Measurements from ENCODE around the gene AP2A1.
A peak's percentile ranks its signal among the peaks of the same experiment; 100 is the strongest.

Gene AP2A1

GRCh38 chr19:49764341-49764740 lies 2.5 kb upstream of the AP2A1 start:
- peak overlapping the region; percentile 63 for H2BK12ac ChIP-seq (ENCODE audit: low read length)
- no peak overlapping the region for H2AK5ac ChIP-seq (ENCODE audit: low read length)
- H4K91ac ChIP-seq (ENCODE audit: low read depth, low read length), result no peak overlapping the region

GRCh38 chr19:49766007-49766929 lies 533 bp upstream of the AP2A1 start:
- Histone ChIP-seq H3K79me2 (ENCODE audit: control insufficient read depth, insufficient read depth, low read length, poor library complexity) (peaks cover 11% of the 10 kb centered on the region), H3K9me3 (ENCODE audit: insufficient read depth, low read depth, low read length) (peaks cover 2% of the 10 kb centered on the region), H4K8ac (ENCODE audit: low read depth, low read length) (peak overlapping the region; percentile 83), H2BK12ac (ENCODE audit: low read length) (no peak overlapping the region), H3K9ac (ENCODE audit: low read length) (no peak overlapping the region), H3K27me3 (ENCODE audit: insufficient read depth, low read length) (no peaks in the 10 kb centered on the region), H2AK5ac (ENCODE audit: low read length) (peak overlapping the region; percentile 42), H3K79me1 (ENCODE audit: low read length) (peaks cover 17% of the 10 kb centered on the region), H3K27ac (ENCODE audit: low read depth, low read length) (peak overlapping the region; percentile 99), H3K18ac (ENCODE audit: low read length) (peak overlapping the region; percentile 80), H2BK120ac (ENCODE audit: insufficient read depth, low read length, poor library complexity) (peak overlapping the region; percentile 62), H3K4me1 (ENCODE audit: control insufficient read depth in 1 of 2, insufficient read depth in 2 of 2, low read length in 2 of 2) (peaks cover 11 to 19% of the 10 kb centered on the region in 2 experiments), H3K4ac (ENCODE audit: low read depth, low read length) (peak overlapping the region; percentile 68), H3K4me3 (ENCODE audit: low read depth, low read length) (no peak overlapping the region), H3K23ac (ENCODE audit: low read length) (no peak overlapping the region), H3K36me3 (ENCODE audit: control insufficient read depth in 1 of 2, insufficient read depth in 2 of 2, low read length in 2 of 2) (peaks cover 3 to 4% of the 10 kb centered on the region in 2 experiments), H2BK5ac (ENCODE audit: low read depth, low read length, poor library complexity) (peak overlapping the region; percentile 93), H4K91ac (ENCODE audit: low read depth, low read length) (peak overlapping the region; percentile 94), H3K14ac (ENCODE audit: low read length) (peak overlapping the region; percentile 79), H4K12ac (ENCODE audit: low read depth, low read length) (peak overlapping the region; percentile 34), H2AFZ (ENCODE audit: insufficient read depth, low read length, poor library complexity) (peak overlapping the region; percentile 17), H3K4me2 (ENCODE audit: low read length) (peak overlapping the region; percentile 71)
- peak; percentile 100 for DNase-seq
- WGBS (ENCODE audit: extremely low coverage, insufficient coverage, insufficient read length), result no CpG with 5 or more reads among the region's 53 CpGs

More at GRCh38 chr19:49764341-49764740, 2.5 kb upstream of the AP2A1 start:
- no peak overlapping the region for H4K8ac ChIP-seq (ENCODE audit: low read depth, low read length)
- H2BK5ac ChIP-seq (ENCODE audit: low read depth, low read length, poor library complexity), result no peak overlapping the region
- no peak overlapping the region for H3K4me3 ChIP-seq (ENCODE audit: low read depth, low read length)
- no peak overlapping the region for H3K4ac ChIP-seq (ENCODE audit: low read depth, low read length)
- H2AFZ ChIP-seq (ENCODE audit: insufficient read depth, low read length, poor library complexity), result no peak overlapping the region
- H4K12ac ChIP-seq (ENCODE audit: low read depth, low read length), result no peak overlapping the region
- peak; percentile 51 to 54 for DNase-seq
- no peaks in the 10 kb centered on the region for H3K27me3 ChIP-seq (ENCODE audit: insufficient read depth, low read length)
- no peak overlapping the region for H3K9ac ChIP-seq (ENCODE audit: low read length)
- peak overlapping the region; percentile 31 for H2BK120ac ChIP-seq (ENCODE audit: insufficient read depth, low read length, poor library complexity)
- H3K79me1 ChIP-seq (ENCODE audit: low read length), result peaks cover 17% of the 10 kb centered on the region
- no CpG with 5 or more reads among the region's 8 CpGs for WGBS (ENCODE audit: extremely low coverage, insufficient coverage, insufficient read length)
- no peaks in the 10 kb centered on the region for H3K36me3 ChIP-seq (ENCODE audit: control insufficient read depth in 1 of 2, insufficient read depth in 2 of 2, low read length in 2 of 2)
- H3K27ac ChIP-seq (ENCODE audit: low read depth, low read length), result no peak overlapping the region
- peak overlapping the region; percentile 34 for H3K14ac ChIP-seq (ENCODE audit: low read length)
- H3K23ac ChIP-seq (ENCODE audit: low read length), result no peak overlapping the region
- peaks cover 11 to 21% of the 10 kb centered on the region in 2 experiments for H3K4me1 ChIP-seq (ENCODE audit: control insufficient read depth in 1 of 2, insufficient read depth in 2 of 2, low read length in 2 of 2)
- H3K4me2 ChIP-seq (ENCODE audit: low read length), result no peak overlapping the region
- peaks cover 11% of the 10 kb centered on the region for H3K79me2 ChIP-seq (ENCODE audit: control insufficient read depth, insufficient read depth, low read length, poor library complexity)
- H3K9me3 ChIP-seq (ENCODE audit: insufficient read depth, low read depth, low read length), result peaks cover 2% of the 10 kb centered on the region
- no peak overlapping the region for H3K18ac ChIP-seq (ENCODE audit: low read length)

GRCh38 chr19:49767381-49767780 lies 580 bp downstream of the AP2A1 start:
- peaks cover 11 to 12% of the 10 kb centered on the region in 2 experiments for H3K4me1 ChIP-seq (ENCODE audit: control insufficient read depth in 1 of 2, insufficient read depth in 2 of 2, low read length in 2 of 2)
- peak overlapping the region; percentile 92 for H3K14ac ChIP-seq (ENCODE audit: low read length)
- peak overlapping the region; percentile 71 for H3K4ac ChIP-seq (ENCODE audit: low read depth, low read length)
- no peak for DNase-seq
- peak overlapping the region; percentile 99 for H3K4me3 ChIP-seq (ENCODE audit: low read depth, low read length)
- H3K9ac ChIP-seq (ENCODE audit: low read length), result peak overlapping the region; percentile 97
- no peak overlapping the region for H2AFZ ChIP-seq (ENCODE audit: insufficient read depth, low read length, poor library complexity)
- peaks cover 11% of the 10 kb centered on the region for H3K79me2 ChIP-seq (ENCODE audit: control insufficient read depth, insufficient read depth, low read length, poor library complexity)
- H2BK12ac ChIP-seq (ENCODE audit: low read length), result no peak overlapping the region
- H3K23ac ChIP-seq (ENCODE audit: low read length), result no peak overlapping the region
- no peak overlapping the region for H4K12ac ChIP-seq (ENCODE audit: low read depth, low read length)
- H4K91ac ChIP-seq (ENCODE audit: low read depth, low read length), result peak overlapping the region; percentile 75
- peak overlapping the region; percentile 82 for H3K4me2 ChIP-seq (ENCODE audit: low read length)
- H3K9me3 ChIP-seq (ENCODE audit: insufficient read depth, low read depth, low read length), result no peaks in the 10 kb centered on the region
- no peak overlapping the region for H2BK120ac ChIP-seq (ENCODE audit: insufficient read depth, low read length, poor library complexity)
- H2BK5ac ChIP-seq (ENCODE audit: low read depth, low read length, poor library complexity), result peak overlapping the region; percentile 11
- peak overlapping the region; percentile 67 for H3K18ac ChIP-seq (ENCODE audit: low read length)
- H4K8ac ChIP-seq (ENCODE audit: low read depth, low read length), result peak overlapping the region; percentile 51
- peak overlapping the region; percentile 29 for H3K27ac ChIP-seq (ENCODE audit: low read depth, low read length)
- peaks cover 15% of the 10 kb centered on the region for H3K79me1 ChIP-seq (ENCODE audit: low read length)
- no CpG with 5 or more reads among the region's 9 CpGs for WGBS (ENCODE audit: extremely low coverage, insufficient coverage, insufficient read length)
- H2AK5ac ChIP-seq (ENCODE audit: low read length), result peak overlapping the region; percentile 4
- no peaks in the 10 kb centered on the region for H3K27me3 ChIP-seq (ENCODE audit: insufficient read depth, low read length)
- peaks cover 3 to 4% of the 10 kb centered on the region in 2 experiments for H3K36me3 ChIP-seq (ENCODE audit: control insufficient read depth in 1 of 2, insufficient read depth in 2 of 2, low read length in 2 of 2)

- Histone ChIP-seq H3K4me2 (ENCODE audit: low read length) (peak overlapping the region; percentile 82), H3K36me3 (ENCODE audit: control insufficient read depth in 1 of 2, insufficient read depth in 2 of 2, low read length in 2 of 2) (peaks cover 6 to 8% of the 10 kb centered on the region in 2 experiments), H3K4me1 (ENCODE audit: control insufficient read depth in 1 of 2, insufficient read depth in 2 of 2, low read length in 2 of 2) (peaks cover 16% of the 10 kb centered on the region in 2 experiments), H2AFZ (ENCODE audit: insufficient read depth, low read length, poor library complexity) (no peak overlapping the region), H3K9me3 (ENCODE audit: insufficient read depth, low read depth, low read length) (no peaks in the 10 kb centered on the region), H3K79me1 (ENCODE audit: low read length) (peaks cover 15% of the 10 kb centered on the region), H3K79me2 (ENCODE audit: control insufficient read depth, insufficient read depth, low read length, poor library complexity) (peaks cover 11% of the 10 kb centered on the region), H3K27me3 (ENCODE audit: insufficient read depth, low read length) (no peaks in the 10 kb centered on the region), H3K4me3 (ENCODE audit: low read depth, low read length) (no peak overlapping the region), H3K23ac (ENCODE audit: low read length) (no peak overlapping the region), H3K9ac (ENCODE audit: low read length) (no peak overlapping the region), H2BK120ac (ENCODE audit: insufficient read depth, low read length, poor library complexity) (no peak overlapping the region), H2BK5ac (ENCODE audit: low read depth, low read length, poor library complexity) (no peak overlapping the region), H3K27ac (ENCODE audit: low read depth, low read length) (no peak overlapping the region), H2BK12ac (ENCODE audit: low read length) (no peak overlapping the region), H3K18ac (ENCODE audit: low read length) (no peak overlapping the region), H2AK5ac (ENCODE audit: low read length) (no peak overlapping the region), H3K14ac (ENCODE audit: low read length) (no peak overlapping the region), H4K12ac (ENCODE audit: low read depth, low read length) (no peak overlapping the region), H4K8ac (ENCODE audit: low read depth, low read length) (peak overlapping the region; percentile 51), H3K4ac (ENCODE audit: low read depth, low read length) (peak overlapping the region; percentile 71), H4K91ac (ENCODE audit: low read depth, low read length) (no peak overlapping the region)
- no peak for DNase-seq
- no CpG with 5 or more reads among the region's 12 CpGs for WGBS (ENCODE audit: extremely low coverage, insufficient coverage, insufficient read length)
Observed at GRCh38 chr19:49767967-49768581, 1.3 kb downstream of the AP2A1 start.
